C4-2B (cell line): ENCODE data around the gene JAM2.
"Not testable (repeated sequence)": the region's sequence is repeated elsewhere in the genome, so short reads cannot be mapped to it uniquely, and the experiment has no call there.

ENCODE experiments used
- H3K27ac ChIP-seq: fragments of 450-650 bp; 2 replicates; pipeline ENCODE4 v1.5.1; 2017
- ZFX ChIP-seq: fragments of 450-650 bp; IDR thresholded peaks from 2 replicates; pipeline ENCODE4 v1.6.1; 2017
- TF ChIP-seq, protein P1 (sequence below): fragments of 450-650 bp; conservative IDR thresholded peaks from 2 replicates; pipeline ENCODE4 v1.5.1; 2017; ENCODE audit warnings: mild to moderate bottlenecking

JAM2 gene

DNA sequence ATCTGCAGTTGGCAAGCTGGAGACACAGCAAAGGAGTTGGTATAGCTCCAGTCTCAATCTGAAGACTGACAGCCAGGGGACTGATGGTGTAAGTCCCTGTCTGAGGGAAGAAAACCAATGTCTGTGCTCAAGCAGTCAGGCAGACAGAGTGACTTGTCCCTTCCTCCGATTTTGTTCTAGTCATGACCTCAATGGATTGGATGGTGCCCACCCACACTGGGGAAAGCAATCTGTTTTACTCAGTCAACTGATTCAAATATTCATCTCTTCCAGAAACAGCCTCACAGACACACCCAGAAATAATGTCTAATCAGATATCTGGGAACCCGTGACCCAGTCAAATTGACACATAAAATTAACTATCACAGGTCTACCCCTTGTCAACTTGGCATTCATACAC lies 19.9 kb upstream of the JAM2 start:
- no peak for TF ChIP-seq ZFX
- TF ChIP-seq, protein P1, sequence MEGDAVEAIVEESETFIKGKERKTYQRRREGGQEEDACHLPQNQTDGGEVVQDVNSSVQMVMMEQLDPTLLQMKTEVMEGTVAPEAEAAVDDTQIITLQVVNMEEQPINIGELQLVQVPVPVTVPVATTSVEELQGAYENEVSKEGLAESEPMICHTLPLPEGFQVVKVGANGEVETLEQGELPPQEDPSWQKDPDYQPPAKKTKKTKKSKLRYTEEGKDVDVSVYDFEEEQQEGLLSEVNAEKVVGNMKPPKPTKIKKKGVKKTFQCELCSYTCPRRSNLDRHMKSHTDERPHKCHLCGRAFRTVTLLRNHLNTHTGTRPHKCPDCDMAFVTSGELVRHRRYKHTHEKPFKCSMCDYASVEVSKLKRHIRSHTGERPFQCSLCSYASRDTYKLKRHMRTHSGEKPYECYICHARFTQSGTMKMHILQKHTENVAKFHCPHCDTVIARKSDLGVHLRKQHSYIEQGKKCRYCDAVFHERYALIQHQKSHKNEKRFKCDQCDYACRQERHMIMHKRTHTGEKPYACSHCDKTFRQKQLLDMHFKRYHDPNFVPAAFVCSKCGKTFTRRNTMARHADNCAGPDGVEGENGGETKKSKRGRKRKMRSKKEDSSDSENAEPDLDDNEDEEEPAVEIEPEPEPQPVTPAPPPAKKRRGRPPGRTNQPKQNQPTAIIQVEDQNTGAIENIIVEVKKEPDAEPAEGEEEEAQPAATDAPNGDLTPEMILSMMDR: no peak
- H3K27ac ChIP-seq: no peak overlapping the region

DNA sequence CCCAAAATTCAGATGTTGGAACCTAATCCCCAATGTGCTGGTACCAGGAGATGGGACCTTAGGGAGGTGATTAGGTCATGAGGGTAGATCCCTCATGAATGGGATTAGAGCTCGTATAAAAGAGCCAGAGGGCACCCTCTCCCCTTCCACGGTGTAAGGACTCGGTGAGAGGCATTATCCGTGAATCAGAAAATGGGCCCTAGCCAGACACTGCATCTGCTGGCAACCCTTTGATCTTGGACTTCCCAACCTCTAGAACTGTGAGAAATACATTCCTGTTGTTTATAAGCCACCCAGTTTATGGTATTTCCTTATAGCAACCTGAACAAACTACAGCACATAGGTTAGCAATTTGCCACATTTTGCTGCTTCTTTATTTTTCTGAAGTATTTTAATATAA lies 14.5 kb upstream of the JAM2 start:
- no peak overlapping the region for H3K27ac ChIP-seq
- TF ChIP-seq, protein P1: no peak
- TF ChIP-seq ZFX: no peak

DNA sequence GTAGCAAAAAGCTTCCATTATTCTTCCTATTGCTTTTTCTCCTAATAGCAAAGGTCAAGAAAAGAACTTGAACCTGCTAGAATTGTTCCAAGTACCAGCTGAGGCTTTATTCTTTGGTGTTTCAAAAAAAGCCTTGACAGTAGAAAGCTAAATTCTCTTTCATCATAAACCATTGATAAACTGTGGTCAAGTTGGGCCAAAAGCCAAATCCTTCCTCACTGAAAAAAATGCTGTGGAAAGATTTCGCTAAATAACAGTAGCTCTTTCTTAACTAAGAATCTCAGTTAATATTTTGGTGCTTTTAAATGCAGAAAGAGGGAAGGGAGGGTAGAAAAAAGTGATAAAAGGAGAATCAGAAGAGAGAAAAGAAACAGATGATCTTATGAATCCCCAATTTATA lies 14.0 kb upstream of the JAM2 start:
- H3K27ac ChIP-seq: no peak overlapping the region
- no peak for TF ChIP-seq ZFX
- TF ChIP-seq, protein P1: no peak

DNA sequence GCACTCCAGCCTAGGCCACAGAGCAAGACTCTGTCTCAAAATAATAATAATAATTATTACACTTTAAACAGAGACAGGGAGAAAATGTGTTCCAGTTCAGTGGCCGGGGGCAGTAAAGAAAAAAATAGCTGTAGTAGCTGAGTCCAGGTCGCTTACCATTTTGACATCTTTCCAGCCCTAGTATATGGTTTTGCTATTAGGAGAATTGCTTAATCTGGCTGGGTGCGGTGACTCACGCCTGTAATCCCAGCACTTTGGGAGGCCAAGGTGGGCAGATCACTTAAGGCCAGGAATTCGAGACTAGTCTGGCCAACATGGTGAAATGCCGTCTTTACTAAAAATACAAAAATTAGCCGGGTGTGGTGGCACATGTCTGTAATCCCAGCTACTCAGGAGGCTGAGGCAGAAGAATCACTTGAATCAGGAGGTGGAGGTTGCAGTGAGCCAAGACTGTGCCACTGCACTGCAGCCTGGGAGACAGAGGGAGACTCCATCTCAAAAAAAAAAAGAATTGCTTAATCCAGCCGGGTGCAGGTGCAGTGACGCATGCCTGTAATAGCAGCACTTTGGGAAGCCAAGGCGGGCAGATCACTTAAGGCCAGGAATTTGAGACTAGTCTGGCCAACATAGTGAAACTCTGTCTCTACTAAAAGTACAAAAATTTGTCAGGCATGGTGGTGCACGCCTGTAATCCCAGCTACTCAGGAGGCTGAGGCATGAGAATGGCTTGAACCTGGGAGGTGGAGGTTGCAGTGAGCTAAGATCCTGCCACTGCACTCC lies 13.1 kb upstream of the JAM2 start:
- not testable (repeated sequence) for H3K27ac ChIP-seq

DNA sequence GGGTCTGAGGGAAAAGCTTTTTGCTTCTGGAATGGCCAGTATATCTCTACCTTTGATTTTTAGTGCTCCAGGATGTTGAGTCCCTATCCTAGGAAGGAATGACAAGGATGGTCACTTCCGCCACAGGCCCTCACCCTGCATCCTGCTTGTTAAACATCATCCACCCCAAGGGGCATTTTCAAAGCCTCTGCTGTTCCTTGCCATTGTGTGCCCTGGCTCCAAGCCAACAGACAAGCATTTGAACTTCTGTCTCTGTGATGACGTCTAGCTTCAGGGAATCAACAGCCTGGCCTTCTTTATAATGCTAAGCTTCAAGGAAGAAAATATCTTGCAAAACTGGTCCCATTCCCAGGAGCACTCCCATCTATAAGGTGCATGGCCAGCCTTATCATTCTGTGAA lies 12.3 kb upstream of the JAM2 start:
- TF ChIP-seq ZFX: no peak
- TF ChIP-seq, protein P1: no peak
- H3K27ac ChIP-seq: no peak overlapping the region

DNA sequence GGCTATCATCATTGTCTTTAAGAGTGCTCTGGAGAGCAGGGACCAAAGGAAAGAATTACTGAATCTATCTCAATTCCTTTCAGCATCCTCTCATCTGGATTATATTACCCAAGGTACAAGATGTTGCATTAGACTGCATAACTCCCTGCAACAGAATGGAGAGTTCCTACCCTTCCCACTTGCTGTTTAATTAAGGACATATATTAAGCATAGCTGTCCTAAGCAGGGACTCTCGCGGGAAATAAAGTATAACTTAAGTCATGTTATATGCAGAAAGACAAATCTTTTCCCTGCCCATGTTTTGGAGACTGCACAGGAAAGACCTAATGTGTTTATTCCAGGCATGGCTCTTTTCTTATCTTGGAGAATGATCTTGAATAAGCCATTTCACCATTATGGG lies 6.8 kb upstream of the JAM2 start:
- TF ChIP-seq, protein P1: no peak
- no peak for TF ChIP-seq ZFX
- no peak overlapping the region for H3K27ac ChIP-seq

DNA sequence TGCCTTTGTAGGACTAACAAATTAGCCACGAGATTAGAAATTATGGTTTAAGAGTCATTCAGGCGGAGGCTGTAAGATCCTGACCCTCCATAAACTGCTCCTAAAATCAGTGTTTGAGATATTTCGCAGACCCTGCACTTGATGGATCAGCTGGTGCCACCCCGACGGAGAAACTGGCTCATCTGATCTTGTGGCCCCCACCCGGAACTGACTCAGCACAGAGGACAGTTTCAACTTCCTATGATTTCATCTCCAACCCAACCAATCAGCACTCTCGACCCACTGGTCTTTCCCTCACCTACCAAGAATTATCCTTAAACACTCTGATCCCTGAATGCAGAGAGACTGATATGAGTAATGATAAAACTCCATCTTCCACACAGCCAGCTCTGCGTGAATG lies 3.7 kb upstream of the JAM2 start:
- H3K27ac ChIP-seq: no peak overlapping the region
- no peak for TF ChIP-seq ZFX

DNA sequence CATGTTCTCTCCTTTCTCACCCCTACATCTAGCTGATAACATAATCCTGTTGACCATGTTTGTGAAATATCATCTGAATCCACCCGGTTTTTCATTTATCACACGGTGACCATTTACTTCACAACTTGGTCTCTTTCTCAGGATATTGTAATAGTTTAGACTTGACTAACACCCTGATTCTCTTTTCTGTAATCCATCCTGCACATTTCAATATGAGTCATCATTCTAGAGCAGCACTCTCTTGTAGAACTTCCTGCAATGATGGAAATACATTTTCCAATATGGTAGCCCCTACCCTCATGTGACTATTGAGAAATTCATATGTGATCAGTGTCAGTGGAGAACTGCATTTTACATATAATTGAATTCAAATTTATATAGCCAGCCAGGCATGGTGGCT lies 2.3 kb upstream of the JAM2 start:
- TF ChIP-seq, protein P1: no peak
- no peak for TF ChIP-seq ZFX
- no peak overlapping the region for H3K27ac ChIP-seq
